Measurements from ENCODE around the gene PMEPA1. TPM values are rescaled to one million over a fixed set of nuclear protein-coding genes. Genes with fewer than 3 reads are reported as not detected.

Gene PMEPA1
- total RNA-seq, 1 experiment from 2014 or later = 14.4 TPM

DNA sequence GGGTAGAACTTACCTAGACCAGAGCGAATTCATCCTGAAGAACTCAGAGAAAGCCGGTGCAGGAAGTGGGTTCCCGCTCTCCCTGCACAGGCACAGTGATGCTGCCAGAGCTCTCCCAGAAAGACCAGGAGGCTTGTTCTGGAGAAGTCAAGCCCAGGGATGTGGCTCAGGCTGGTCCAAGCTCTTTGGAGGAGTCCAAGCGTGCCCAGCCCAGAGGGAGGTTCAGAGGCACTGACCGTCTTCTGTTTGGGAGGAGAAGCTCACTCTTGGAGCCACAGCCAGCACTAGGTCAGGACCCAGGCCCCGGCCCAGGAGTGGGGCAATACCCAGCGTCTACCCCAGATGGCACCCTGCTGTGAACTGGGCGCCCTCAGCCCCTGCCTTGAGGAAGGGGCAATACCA lies 1.5 kb upstream of the PMEPA1 start:
- no peak for DNase-seq (ENCODE audit: low spot score)

DNA sequence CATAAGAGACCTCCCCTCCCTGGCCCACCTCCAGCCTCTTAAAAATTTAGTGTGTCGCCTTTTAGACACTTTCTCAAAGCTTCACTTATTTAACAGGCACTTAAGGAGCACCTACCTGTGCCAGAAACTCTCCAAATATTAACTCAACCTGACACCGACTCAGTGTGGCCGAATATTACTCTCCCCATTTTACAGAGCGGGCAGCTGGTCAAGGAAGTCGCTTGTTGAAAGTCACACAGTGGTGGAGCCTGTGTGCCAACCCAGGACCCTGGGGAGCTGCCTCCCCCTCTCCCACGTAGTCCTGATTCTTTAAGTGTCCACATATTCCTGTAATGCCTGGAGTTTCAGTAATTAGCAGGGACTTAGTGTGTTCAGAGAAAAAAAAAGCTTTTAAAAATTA lies 1.0 kb upstream of the PMEPA1 start:
- DNase-seq (ENCODE audit: low spot score) = no peak

- no peak for DNase-seq (ENCODE audit: low spot score)
These were observed 831 bp downstream of the PMEPA1 start for GRCh38 chr20:57708694-57709673.

GRCh38 chr20:57707849-57708693 lies 1.7 kb downstream of the PMEPA1 start:
- DNase-seq (ENCODE audit: low spot score) = no peak

DNA sequence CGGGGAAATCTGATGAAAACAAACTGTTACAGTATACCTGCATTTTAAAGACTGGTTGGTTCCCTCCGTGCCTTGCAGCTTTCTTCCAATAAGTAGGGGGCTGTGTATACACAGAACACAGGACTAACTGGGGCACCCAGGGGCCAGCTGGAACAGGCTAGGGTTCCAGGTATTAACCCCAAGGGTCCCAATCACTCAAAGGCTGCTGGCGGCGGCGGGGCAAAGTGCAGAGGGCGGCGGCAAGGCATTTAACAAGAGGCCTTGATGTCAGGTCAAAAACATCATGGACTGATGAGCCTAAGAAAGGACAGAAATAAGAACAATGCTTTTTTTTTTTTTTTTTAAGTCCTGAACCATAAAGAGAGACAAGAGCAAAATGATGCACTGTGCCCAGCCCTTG lies 2.5 kb downstream of the PMEPA1 start:
- DNase-seq (ENCODE audit: low spot score) = no peak

GRCh38 chr20:57705127-57705899 lies 4.5 kb downstream of the PMEPA1 start:
- DNase-seq (ENCODE audit: low spot score) = no peak

DNA sequence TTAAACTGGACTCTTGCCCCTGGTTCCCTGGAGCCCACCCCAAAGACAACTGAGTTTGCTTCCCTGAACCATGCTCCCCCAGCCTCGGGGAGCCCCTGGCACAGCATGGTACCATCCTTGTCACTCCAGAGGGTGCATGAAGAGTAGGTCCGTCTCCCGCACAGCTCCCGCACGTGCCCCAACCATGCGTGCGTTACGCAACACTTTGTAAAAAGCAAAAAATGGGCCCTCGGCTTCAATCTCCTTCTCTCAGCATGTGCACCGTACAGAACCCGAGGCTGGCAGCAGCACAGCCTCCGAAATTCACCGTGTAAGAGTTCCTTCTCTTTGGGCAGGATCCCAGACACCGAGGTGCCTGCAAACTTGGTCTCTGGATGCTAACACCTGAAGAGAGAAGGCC lies 5.6 kb downstream of the PMEPA1 start:
- no peak for DNase-seq (ENCODE audit: low spot score)

DNA sequence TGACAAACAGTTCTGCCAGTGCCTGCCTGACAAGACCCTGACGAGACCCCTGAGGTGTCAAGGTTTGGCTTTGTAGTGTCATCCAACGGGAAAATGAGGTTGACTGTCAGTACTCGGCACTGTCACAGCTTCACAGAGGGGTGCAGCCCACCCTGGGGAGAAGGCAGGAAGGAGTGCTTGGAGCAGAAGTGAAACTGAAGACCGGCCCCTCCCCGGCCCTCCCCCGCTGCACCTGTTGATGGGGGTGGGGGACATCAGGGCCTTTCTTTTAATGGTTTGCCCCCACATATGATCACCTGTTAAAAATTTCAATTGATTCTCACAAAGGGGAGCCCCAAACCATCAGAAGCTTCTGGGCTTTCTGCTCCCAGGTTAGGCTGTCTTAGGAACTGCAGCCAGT lies 6.8 kb downstream of the PMEPA1 start:
- DNase-seq (ENCODE audit: low spot score) = no peak

GRCh38 chr20:57702521-57702920 lies 7.3 kb downstream of the PMEPA1 start:
- DNase-seq (ENCODE audit: low spot score) = no peak

DNA sequence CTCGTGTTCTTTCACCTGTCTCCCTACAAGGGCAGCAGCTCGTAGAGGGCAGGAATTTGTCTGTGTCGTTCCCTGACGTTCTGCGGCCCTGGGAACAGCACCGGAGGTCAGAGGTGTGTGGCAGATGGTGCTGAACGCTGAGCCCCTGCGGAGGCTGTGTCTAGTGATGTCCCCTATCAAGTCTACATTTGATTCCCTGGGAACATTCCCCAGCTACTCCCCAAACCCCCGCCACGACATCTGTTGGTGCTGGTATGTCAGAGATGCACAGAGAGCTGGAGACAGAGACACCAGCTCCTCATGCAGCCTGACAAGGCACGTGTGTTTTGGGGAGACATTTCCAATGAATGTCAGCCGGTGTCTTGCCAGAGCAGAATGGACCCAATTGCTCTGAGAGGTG lies 7.7 kb downstream of the PMEPA1 start:
- DNase-seq (ENCODE audit: low spot score) = no peak

GRCh38 chr20:57701651-57702050 lies 8.2 kb downstream of the PMEPA1 start:
- no peak for DNase-seq (ENCODE audit: low spot score)

- no peak for DNase-seq (ENCODE audit: low spot score)
These were observed 8.7 kb downstream of the PMEPA1 start for GRCh38 chr20:57701090-57701489.

DNA sequence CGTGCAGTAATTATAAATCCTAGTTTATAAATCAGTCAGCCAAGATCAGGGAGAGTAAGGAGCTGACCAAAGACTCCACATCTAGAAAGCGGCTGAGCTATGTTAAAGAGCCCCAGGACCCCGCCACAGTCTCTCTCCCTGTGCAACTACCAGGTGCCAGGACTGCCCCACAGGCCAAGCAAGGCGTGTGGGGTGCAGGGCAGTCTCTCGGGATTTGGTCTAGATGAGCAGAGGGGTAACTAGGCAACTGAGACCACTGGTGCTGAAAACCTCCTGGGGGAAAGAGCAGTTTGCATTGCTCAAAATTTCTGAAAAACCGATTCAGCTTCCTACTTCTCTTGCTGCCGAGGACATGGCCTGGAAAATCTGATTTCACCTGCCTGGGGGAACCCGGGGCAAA lies 10.4 kb downstream of the PMEPA1 start:
- DNase-seq (ENCODE audit: low spot score) = no peak

DNA sequence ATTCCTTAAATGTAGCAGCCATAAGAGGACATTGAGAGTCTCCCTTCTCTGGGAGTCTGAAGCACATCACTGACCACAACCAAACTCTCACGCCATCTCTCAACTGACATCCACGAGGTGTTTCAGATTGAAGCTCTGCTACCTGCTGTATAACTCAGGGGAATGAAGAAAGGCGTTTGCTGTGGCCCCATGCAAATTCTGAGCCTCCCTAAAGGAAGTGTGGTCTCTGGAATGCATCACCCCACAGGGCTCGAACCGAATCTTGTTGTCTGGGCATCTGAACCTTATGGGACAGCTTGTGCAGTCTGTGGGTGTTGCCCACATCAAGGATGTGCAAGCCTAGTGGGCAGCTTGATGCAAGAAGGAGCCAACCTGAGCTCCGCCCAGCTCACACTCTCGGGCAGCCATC lies 10.9 kb downstream of the PMEPA1 start:
- peak; percentile 58 for DNase-seq (ENCODE audit: low spot score)

DNA sequence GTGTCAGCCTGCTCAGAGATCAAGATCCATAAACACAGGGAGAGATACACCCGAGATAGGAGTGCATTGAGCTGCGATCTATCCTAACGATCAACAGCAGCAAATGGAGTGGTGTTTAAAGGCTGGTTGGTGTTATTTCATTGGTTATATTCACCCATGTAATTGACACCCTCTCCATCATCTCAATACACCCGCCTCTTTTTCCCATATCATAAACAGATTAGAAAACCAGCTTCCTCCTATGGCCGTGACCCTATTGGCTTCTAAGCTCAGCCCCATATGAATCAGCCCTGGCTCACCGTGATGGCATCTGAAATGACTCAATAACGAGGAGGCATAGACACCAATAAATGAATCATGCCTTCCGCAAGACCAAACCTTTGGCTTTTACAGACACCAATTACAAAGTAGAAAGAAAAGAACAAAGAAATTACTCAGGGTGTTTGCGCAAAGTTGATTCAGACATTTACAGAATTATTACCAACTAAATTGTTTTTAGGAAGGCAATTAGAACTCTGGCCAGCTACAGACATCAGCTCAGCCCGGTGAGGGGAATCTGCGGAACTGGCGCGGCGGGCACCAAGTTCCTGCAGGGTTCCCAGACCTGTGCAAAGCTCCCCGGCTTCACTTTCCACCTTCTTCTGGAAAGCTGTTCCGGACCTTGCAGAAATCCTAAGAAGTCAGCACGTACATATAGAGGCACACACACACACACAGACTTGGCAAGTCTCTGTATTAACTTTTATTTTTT lies 11.5 kb downstream of the PMEPA1 start:
- peak; percentile 96 for DNase-seq (ENCODE audit: low spot score)

GRCh38 chr20:57697543-57697942 lies 12.3 kb downstream of the PMEPA1 start:
- DNase-seq (ENCODE audit: low spot score) = no peak

DNA sequence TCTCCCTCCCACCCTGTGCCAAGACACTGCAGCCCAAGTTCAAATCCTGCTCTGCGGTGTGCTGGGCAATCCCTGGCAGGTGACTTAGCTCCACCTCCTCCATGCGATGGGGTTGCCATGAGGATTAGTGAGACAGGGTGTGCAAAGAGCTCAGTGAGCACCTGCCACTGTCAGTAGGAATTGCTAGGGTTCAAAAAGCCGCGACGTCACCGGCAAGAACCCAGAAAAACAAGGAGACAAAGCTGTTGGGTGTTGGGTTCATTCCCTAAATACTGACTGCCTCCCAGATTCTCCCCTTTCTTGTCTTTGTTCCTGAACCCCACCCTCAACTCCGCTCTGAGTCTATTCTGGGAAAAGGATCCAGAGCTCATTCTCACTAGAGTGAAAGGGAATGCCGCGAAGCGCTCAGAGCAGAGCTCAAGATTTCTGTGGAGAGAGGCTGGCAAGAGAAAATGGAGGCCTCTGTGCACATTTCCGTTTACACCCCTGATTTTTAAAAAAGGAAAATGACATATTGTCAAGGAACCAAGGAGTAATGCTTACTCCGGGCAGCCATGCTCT lies 13.3 kb downstream of the PMEPA1 start:
- no peak for DNase-seq (ENCODE audit: low spot score)

DNA sequence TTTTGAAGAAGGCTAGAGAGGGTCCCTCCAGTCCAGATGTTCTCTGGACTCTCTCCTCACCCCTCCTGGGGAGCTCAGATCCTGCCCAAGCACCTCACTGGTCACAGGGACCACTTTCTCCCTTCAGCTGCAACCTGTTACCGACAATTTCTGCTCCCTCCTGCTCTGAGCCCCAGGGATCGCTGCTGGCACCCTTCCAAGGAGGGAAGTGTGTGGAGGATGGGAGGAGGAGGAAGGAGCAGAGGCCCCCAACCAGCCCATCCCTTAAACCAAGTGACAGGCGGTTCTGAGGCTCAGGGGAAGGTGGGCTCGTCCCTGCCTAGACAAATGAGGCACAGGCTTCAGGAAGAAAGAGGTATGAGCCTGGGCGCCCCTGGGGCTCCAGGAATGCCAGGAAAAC lies 13.9 kb downstream of the PMEPA1 start:
- DNase-seq (ENCODE audit: low spot score) = no peak

DNA sequence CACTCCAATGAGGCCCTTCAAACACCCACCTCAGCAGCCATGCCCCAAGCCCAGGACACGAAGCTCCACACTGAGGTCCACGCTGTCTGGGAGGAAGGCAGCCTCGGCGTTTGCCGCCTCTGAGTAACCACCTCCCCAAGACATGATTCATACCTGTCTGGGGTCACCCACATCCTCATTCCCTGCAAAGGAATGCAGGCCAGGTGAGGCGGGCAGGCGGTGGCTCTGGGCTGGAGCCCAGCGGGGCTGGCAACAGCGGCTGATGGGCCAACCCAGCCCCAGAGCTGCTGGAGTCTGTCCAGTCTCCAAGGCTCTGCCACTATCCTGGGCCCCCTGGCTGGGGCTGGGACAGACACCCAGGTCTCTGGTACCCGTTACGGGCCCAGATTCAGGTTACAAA lies 14.8 kb downstream of the PMEPA1 start:
- DNase-seq (ENCODE audit: low spot score) = no peak

DNA sequence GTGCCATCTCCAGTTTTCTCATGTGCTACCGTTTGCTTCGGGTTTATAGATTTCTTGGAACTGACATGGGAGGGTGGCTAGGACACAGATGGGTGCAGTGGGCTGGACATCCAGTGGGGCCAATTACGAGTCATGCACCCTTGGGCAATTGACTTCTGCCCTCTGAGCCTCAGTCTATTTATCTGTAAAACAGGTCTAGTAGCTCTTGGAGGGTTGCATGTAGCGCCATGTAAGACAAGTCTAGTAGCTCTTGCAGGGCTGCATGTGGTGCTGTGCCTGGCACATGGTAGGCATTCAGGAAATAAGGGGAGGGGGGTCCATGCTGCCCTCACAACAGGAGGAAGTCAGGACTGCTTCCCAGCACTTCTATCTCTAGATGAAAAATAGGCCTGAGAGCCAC lies 15.3 kb downstream of the PMEPA1 start:
- no peak for DNase-seq (ENCODE audit: low spot score)

Measured in H4 (cell line).